Measurements from ENCODE around the gene CMIP. TPM values are rescaled to one million over a fixed set of nuclear protein-coding genes. Genes with fewer than 3 reads are reported as not detected.

CMIP gene
- total RNA-seq, 1 experiment from 2014 or later = 3.0 TPM

GRCh38 chr16:81446907-81447268 lies 2.3 kb downstream of the CMIP start:
- DNase-seq (ENCODE audit: low read depth) = no peak

- no peak for DNase-seq (ENCODE audit: low read depth)
These were observed 2.9 kb downstream of the CMIP start for GRCh38 chr16:81447383-81448101.

- no peak for DNase-seq (ENCODE audit: low read depth)
These were observed 3.8 kb downstream of the CMIP start for GRCh38 chr16:81448154-81449131.

- DNase-seq (ENCODE audit: low read depth) = no peak
These were observed 4.6 kb downstream of the CMIP start for GRCh38 chr16:81449241-81449640.

- no peak for DNase-seq (ENCODE audit: low read depth)
These were observed 5.4 kb downstream of the CMIP start for GRCh38 chr16:81449899-81450608.

GRCh38 chr16:81450783-81451491 lies 6.3 kb downstream of the CMIP start:
- DNase-seq (ENCODE audit: low read depth) = no peak

- no peak for DNase-seq (ENCODE audit: low read depth)
These were observed 7.4 kb downstream of the CMIP start for GRCh38 chr16:81451753-81452680.

- DNase-seq (ENCODE audit: low read depth) = no peak
These were observed 8.6 kb downstream of the CMIP start for GRCh38 chr16:81453091-81453728.

GRCh38 chr16:81454044-81454443 lies 9.4 kb downstream of the CMIP start:
- DNase-seq (ENCODE audit: low read depth) = no peak

GRCh38 chr16:81455006-81455405 lies 10.4 kb downstream of the CMIP start:
- DNase-seq (ENCODE audit: low read depth) = no peak

GRCh38 chr16:81455720-81456494 lies 11.3 kb downstream of the CMIP start:
- DNase-seq (ENCODE audit: low read depth) = no peak

- no peak for DNase-seq (ENCODE audit: low read depth)
These were observed 12.1 kb downstream of the CMIP start for GRCh38 chr16:81456523-81457325.

- DNase-seq (ENCODE audit: low read depth) = no peak
These were observed 12.9 kb downstream of the CMIP start for GRCh38 chr16:81457326-81458133.

- no peak for DNase-seq (ENCODE audit: low read depth)
These were observed 13.6 kb downstream of the CMIP start for GRCh38 chr16:81458149-81458669.

- DNase-seq (ENCODE audit: low read depth) = no peak
These were observed 14.4 kb downstream of the CMIP start for GRCh38 chr16:81458827-81459598.

GRCh38 chr16:81460075-81460474 lies 15.5 kb downstream of the CMIP start:
- DNase-seq (ENCODE audit: low read depth) = no peak
